GM12878 (cell line): ENCODE measurements around the gene CFAP53. TPM values are rescaled to one million over a fixed set of nuclear protein-coding genes. Genes with fewer than 3 reads are reported as not detected.

ENCODE experiments used
- CBX3 ChIP-seq: fragments of 200-600 bp; sonication (generic); IDR thresholded peaks from 2 replicates; pipeline ENCODE4 v1.6.1; 2016; ENCODE audit warnings: low read depth, borderline replicate concordance
- EP300 ChIP-seq, 2 experiments: fragments of 150-350 bp in 1 of 2; IDR thresholded peaks; 2 replicates each; pipeline ENCODE4 v1.6.1; 2011 to 2012; ENCODE audit warnings: low read depth in 2 of 2, low read length in 2 of 2, borderline replicate concordance in 1 of 2, improper control_type of control experiment in 1 of 2, inconsistent platforms in 1 of 2; ENCODE audit not compliant: control insufficient read depth in 1 of 2
- ESRRA ChIP-seq: IDR thresholded peaks from 2 replicates; pipeline ENCODE4 v1.6.1; 2012; ENCODE audit warnings: mild to moderate bottlenecking, low read length, improper control_type of control experiment
- FOS ChIP-seq: IDR thresholded peaks from 3 replicates; pipeline ENCODE4 v1.6.1; 2011; ENCODE audit warnings: borderline replicate concordance; ENCODE audit not compliant: insufficient read length; ENCODE audit errors: extremely low read depth
- FOXK2 ChIP-seq: fragments of 450-650 bp; IDR thresholded peaks from 2 replicates; pipeline ENCODE4 v1.6.1; 2017; ENCODE audit warnings: mild to moderate bottlenecking, moderate library complexity
- GABPA ChIP-seq: IDR thresholded peaks from 2 replicates; pipeline ENCODE4 v1.6.1; 2014; ENCODE audit warnings: antibody characterized with exemption, low read depth, mild to moderate bottlenecking, inconsistent platforms
- MEF2B ChIP-seq: fragments of 450-650 bp; IDR thresholded peaks from 2 replicates; pipeline ENCODE4 v1.6.1; 2018; ENCODE audit warnings: mild to moderate bottlenecking, moderate library complexity; ENCODE audit not compliant: partially characterized antibody, poor library complexity, severe bottlenecking
- NFYB ChIP-seq: IDR thresholded peaks from 2 replicates; pipeline ENCODE4 v1.6.1; 2011; ENCODE audit warnings: low read depth, mild to moderate bottlenecking, low read length, improper control_type of control experiment, moderate library complexity; ENCODE audit not compliant: insufficient read depth
- SMAD1 ChIP-seq: fragments of 450-650 bp; IDR thresholded peaks from 2 replicates; pipeline ENCODE4 v1.6.1; 2018; ENCODE audit warnings: mild to moderate bottlenecking, low read depth; ENCODE audit not compliant: partially characterized antibody
- WRNIP1 ChIP-seq: IDR thresholded peaks from 2 replicates; pipeline ENCODE4 v1.6.1; 2011; ENCODE audit warnings: low read depth, low read length, improper control_type of control experiment, borderline replicate concordance
- YBX1 ChIP-seq: fragments of 450-650 bp; IDR thresholded peaks from 2 replicates; pipeline ENCODE4 v1.6.1; 2016; ENCODE audit warnings: antibody characterized with exemption
- ZNF622 ChIP-seq: fragments of 450-650 bp; IDR thresholded peaks from 2 replicates; pipeline ENCODE4 v1.6.1; 2017; ENCODE audit warnings: mild to moderate bottlenecking, inconsistent platforms
- polyA plus RNA-seq, 11 experiments: library from polyadenylated mRNA; depleted of rRNA in 4 of 11; unstranded in 6 of 11; stranded (reverse) in 5 of 11; fragments of >200 nt; fragmentation: Nextera tagmentation in 4 of 11; fragmentation: Illumina TruSeq in 1 of 11; extraction: Ambion mirVana in 4 of 11; extraction: Trizol in 1 of 11; gene quantifications; 1 replicate in 1 of 11; 2 replicates in 10 of 11; pipeline versions ENCODE4 v1.2.1 to v1.2.3, GENCODE V29; 2011 to 2016; ENCODE audit warnings: inconsistent platforms in 2 of 11, missing spikeins in 2 of 11, low read depth in 1 of 11
- total RNA-seq, 4 experiments: library from RNA; depleted of rRNA in 3 of 4; stranded (reverse); fragments of >200 nt in 3 of 4; fragmentation: Illumina TruSeq in 1 of 4; extraction: Trizol in 1 of 4; gene quantifications; 2 replicates each; pipeline versions ENCODE4 v1.2.1 to v1.2.3, GENCODE V29; 2013 to 2021
- TF ChIP-seq, protein P1 (sequence below): fragments of 450-650 bp; IDR thresholded peaks from 2 replicates; pipeline ENCODE4 v1.6.1; 2017; ENCODE audit warnings: mild to moderate bottlenecking
- TF ChIP-seq, protein P2 (sequence below): IDR thresholded peaks from 2 replicates; pipeline ENCODE4 v1.6.1; 2012; ENCODE audit warnings: low read depth, low read length, improper control_type of control experiment
- TF ChIP-seq, protein P3 (sequence below): IDR thresholded peaks from 2 replicates; pipeline ENCODE4 v1.6.1; 2011; ENCODE audit warnings: borderline replicate concordance, low read depth, mild to moderate bottlenecking, moderate library complexity, mixed read lengths, low read length; ENCODE audit not compliant: insufficient read depth; ENCODE audit errors: extremely low read length
- TF ChIP-seq, protein P4 (sequence below): IDR thresholded peaks from 2 replicates; pipeline ENCODE4 v1.6.1; 2012; ENCODE audit warnings: low read length, inconsistent platforms
- TF ChIP-seq, protein P5 (sequence below): fragments of 450-650 bp; IDR thresholded peaks from 2 replicates; pipeline ENCODE4 v1.6.1; 2017; ENCODE audit warnings: antibody characterized with exemption, mild to moderate bottlenecking, moderate library complexity
- TF ChIP-seq, protein P6 (sequence below): fragments of 450-650 bp; formaldehyde crosslinking; IDR thresholded peaks from 2 replicates; pipeline ENCODE4 v1.4.0; 2020; ENCODE audit warnings: mild to moderate bottlenecking, moderate library complexity

Gene CFAP53
- total and polyA plus RNA-seq, 10 of the 15 experiments (the other 5 are each of a cell fraction or from before 2014, with no cell fraction given), result 0.05 to 0.31 (median 0.12) TPM; not detected in 1

DNA sequence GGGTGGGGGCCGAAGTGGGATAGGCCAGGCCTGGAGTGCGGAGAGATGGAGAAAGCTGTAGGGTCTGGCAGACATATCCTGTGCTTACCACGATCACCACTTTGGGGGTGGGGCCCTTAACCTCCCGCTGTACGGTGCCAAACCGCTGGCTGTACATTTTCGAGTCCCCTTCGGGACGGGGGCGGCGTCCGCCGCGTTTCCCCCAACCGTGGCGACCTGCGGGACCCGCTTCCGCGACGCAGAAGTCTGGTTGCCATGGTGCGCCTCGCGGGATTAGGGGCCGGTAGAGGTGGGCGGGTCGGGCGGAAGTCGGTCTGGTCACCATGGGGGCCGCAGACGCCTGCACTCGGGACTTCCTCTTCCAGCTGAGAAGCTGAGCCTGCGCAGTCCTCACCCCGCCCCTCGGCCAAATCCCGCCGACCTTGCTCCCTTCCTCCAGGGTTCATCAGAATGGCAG lies at the start of gene CFAP53 (continued):
- TF ChIP-seq, protein P1, sequence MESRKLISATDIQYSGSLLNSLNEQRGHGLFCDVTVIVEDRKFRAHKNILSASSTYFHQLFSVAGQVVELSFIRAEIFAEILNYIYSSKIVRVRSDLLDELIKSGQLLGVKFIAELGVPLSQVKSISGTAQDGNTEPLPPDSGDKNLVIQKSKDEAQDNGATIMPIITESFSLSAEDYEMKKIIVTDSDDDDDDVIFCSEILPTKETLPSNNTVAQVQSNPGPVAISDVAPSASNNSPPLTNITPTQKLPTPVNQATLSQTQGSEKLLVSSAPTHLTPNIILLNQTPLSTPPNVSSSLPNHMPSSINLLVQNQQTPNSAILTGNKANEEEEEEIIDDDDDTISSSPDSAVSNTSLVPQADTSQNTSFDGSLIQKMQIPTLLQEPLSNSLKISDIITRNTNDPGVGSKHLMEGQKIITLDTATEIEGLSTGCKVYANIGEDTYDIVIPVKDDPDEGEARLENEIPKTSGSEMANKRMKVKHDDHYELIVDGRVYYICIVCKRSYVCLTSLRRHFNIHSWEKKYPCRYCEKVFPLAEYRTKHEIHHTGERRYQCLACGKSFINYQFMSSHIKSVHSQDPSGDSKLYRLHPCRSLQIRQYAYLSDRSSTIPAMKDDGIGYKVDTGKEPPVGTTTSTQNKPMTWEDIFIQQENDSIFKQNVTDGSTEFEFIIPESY, result no peak
- no peak for TF ChIP-seq YBX1
- no peak for TF ChIP-seq CBX3
- peak; percentile 73 for TF ChIP-seq MEF2B
- TF ChIP-seq EP300 (IDR thresholded peaks at IDR 0.05; ENCODE audit: borderline replicate concordance in 1 of 2, control insufficient read depth in 1 of 2, low read depth in 2 of 2, low read length in 2 of 2), result no peak
- TF ChIP-seq, protein P2, sequence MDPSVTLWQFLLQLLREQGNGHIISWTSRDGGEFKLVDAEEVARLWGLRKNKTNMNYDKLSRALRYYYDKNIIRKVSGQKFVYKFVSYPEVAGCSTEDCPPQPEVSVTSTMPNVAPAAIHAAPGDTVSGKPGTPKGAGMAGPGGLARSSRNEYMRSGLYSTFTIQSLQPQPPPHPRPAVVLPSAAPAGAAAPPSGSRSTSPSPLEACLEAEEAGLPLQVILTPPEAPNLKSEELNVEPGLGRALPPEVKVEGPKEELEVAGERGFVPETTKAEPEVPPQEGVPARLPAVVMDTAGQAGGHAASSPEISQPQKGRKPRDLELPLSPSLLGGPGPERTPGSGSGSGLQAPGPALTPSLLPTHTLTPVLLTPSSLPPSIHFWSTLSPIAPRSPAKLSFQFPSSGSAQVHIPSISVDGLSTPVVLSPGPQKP, result peak; percentile 76
- TF ChIP-seq GABPA, result peak; percentile 85
- TF ChIP-seq, protein P3, sequence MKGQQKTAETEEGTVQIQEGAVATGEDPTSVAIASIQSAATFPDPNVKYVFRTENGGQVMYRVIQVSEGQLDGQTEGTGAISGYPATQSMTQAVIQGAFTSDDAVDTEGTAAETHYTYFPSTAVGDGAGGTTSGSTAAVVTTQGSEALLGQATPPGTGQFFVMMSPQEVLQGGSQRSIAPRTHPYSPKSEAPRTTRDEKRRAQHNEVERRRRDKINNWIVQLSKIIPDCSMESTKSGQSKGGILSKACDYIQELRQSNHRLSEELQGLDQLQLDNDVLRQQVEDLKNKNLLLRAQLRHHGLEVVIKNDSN, result no peak
- no peak for TF ChIP-seq ZNF622
- TF ChIP-seq FOS, result no peak
- TF ChIP-seq, protein P4, sequence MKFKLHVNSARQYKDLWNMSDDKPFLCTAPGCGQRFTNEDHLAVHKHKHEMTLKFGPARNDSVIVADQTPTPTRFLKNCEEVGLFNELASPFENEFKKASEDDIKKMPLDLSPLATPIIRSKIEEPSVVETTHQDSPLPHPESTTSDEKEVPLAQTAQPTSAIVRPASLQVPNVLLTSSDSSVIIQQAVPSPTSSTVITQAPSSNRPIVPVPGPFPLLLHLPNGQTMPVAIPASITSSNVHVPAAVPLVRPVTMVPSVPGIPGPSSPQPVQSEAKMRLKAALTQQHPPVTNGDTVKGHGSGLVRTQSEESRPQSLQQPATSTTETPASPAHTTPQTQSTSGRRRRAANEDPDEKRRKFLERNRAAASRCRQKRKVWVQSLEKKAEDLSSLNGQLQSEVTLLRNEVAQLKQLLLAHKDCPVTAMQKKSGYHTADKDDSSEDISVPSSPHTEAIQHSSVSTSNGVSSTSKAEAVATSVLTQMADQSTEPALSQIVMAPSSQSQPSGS, result no peak
- TF ChIP-seq, protein P5, sequence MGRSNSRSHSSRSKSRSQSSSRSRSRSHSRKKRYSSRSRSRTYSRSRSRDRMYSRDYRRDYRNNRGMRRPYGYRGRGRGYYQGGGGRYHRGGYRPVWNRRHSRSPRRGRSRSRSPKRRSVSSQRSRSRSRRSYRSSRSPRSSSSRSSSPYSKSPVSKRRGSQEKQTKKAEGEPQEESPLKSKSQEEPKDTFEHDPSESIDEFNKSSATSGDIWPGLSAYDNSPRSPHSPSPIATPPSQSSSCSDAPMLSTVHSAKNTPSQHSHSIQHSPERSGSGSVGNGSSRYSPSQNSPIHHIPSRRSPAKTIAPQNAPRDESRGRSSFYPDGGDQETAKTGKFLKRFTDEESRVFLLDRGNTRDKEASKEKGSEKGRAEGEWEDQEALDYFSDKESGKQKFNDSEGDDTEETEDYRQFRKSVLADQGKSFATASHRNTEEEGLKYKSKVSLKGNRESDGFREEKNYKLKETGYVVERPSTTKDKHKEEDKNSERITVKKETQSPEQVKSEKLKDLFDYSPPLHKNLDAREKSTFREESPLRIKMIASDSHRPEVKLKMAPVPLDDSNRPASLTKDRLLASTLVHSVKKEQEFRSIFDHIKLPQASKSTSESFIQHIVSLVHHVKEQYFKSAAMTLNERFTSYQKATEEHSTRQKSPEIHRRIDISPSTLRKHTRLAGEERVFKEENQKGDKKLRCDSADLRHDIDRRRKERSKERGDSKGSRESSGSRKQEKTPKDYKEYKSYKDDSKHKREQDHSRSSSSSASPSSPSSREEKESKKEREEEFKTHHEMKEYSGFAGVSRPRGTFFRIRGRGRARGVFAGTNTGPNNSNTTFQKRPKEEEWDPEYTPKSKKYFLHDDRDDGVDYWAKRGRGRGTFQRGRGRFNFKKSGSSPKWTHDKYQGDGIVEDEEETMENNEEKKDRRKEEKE, result no peak
- no peak for TF ChIP-seq FOXK2
- no peak for TF ChIP-seq ESRRA
- TF ChIP-seq, protein P6, sequence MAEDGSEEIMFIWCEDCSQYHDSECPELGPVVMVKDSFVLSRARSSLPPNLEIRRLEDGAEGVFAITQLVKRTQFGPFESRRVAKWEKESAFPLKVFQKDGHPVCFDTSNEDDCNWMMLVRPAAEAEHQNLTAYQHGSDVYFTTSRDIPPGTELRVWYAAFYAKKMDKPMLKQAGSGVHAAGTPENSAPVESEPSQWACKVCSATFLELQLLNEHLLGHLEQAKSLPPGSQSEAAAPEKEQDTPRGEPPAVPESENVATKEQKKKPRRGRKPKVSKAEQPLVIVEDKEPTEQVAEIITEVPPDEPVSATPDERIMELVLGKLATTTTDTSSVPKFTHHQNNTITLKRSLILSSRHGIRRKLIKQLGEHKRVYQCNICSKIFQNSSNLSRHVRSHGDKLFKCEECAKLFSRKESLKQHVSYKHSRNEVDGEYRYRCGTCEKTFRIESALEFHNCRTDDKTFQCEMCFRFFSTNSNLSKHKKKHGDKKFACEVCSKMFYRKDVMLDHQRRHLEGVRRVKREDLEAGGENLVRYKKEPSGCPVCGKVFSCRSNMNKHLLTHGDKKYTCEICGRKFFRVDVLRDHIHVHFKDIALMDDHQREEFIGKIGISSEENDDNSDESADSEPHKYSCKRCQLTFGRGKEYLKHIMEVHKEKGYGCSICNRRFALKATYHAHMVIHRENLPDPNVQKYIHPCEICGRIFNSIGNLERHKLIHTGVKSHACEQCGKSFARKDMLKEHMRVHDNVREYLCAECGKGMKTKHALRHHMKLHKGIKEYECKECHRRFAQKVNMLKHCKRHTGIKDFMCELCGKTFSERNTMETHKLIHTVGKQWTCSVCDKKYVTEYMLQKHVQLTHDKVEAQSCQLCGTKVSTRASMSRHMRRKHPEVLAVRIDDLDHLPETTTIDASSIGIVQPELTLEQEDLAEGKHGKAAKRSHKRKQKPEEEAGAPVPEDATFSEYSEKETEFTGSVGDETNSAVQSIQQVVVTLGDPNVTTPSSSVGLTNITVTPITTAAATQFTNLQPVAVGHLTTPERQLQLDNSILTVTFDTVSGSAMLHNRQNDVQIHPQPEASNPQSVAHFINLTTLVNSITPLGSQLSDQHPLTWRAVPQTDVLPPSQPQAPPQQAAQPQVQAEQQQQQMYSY (CRISPR knock-in tag), result no peak
- no peak for TF ChIP-seq WRNIP1
- no peak for TF ChIP-seq NFYB
- no peak for TF ChIP-seq SMAD1
